SU-DHL-6 (cell line): ENCODE data around the gene TCEAL1.

ENCODE experiments used
- H2AFZ ChIP-seq: fragments of 200-600 bp; sonication (generic); 2 replicates; pipeline ENCODE4 v1.6.1; 2014; ENCODE audit warnings: low read depth, mild to moderate bottlenecking, moderate library complexity, mixed read lengths, antibody characterized with exemption, low read length; ENCODE audit not compliant: severe bottlenecking
- H3F3A ChIP-seq: fragments of 200-600 bp; shearing (Covaris generic); 2 replicates; pipeline ENCODE4 v1.6.0; 2016; ENCODE audit warnings: antibody characterized with exemption, mild to moderate bottlenecking; ENCODE audit not compliant: insufficient read depth
- H3K27ac ChIP-seq: fragments of 200-600 bp; sonication (generic); 2 replicates; pipeline ENCODE4 v1.5.1; 2016; ENCODE audit warnings: low read depth, mild to moderate bottlenecking, low read length, moderate library complexity, mixed read lengths
- H3K27me3 ChIP-seq: fragments of 200-600 bp; sonication (generic), shearing (Covaris generic); 2 replicates; pipeline ENCODE4 v1.6.0; 2014; ENCODE audit warnings: mild to moderate bottlenecking, low read length
- H3K36me3 ChIP-seq: fragments of 200-600 bp; sonication (generic); 2 replicates; pipeline ENCODE4 v1.6.1; 2014; ENCODE audit warnings: mild to moderate bottlenecking, low read length, mixed read lengths
- H3K4me2 ChIP-seq: fragments of 300-600, 200-600 bp; shearing (Covaris generic), sonication (generic); 2 replicates; pipeline ENCODE4 v1.6.0; 2014; ENCODE audit warnings: low read length, low read depth, mild to moderate bottlenecking; ENCODE audit not compliant: poor library complexity, severe bottlenecking
- H3K4me3 ChIP-seq: fragments of 200-600 bp; sonication (generic); 2 replicates; pipeline ENCODE4 v1.5.1; 2014; ENCODE audit warnings: antibody characterized with exemption, low read length, mild to moderate bottlenecking, mixed read lengths; ENCODE audit not compliant: insufficient read depth, poor library complexity, severe bottlenecking
- H3K79me2 ChIP-seq: fragments of 200-600 bp; sonication (generic); 2 replicates; pipeline ENCODE4 v1.6.1; 2014; ENCODE audit warnings: mild to moderate bottlenecking, low read length, moderate library complexity; ENCODE audit not compliant: insufficient read depth
- H3K9ac ChIP-seq: fragments of 200-600 bp; sonication (generic); 2 replicates; pipeline ENCODE4 v1.7.0; 2014; ENCODE audit warnings: mild to moderate bottlenecking, low read length
- H3K9me2 ChIP-seq: fragments of 200-600 bp; sonication (generic); replicated peaks from 2 replicates; pipeline ENCODE4 v1.6.1; 2014; ENCODE audit warnings: low read length; ENCODE audit not compliant: insufficient read depth
- H3K9me3 ChIP-seq: fragments of 200-600 bp; sonication (generic); 2 replicates; pipeline ENCODE4 v1.6.1; 2014; ENCODE audit warnings: low read length, mixed read lengths; ENCODE audit not compliant: insufficient read depth
- H4K20me1 ChIP-seq: fragments of 200-600 bp; sonication (generic); 2 replicates; pipeline ENCODE4 v1.6.1; 2014; ENCODE audit warnings: low read depth, mild to moderate bottlenecking, antibody characterized with exemption, low read length, moderate library complexity, mixed read lengths
- EZH2phosphoT487 ChIP-seq: fragments of 200-600 bp; sonication (generic), shearing (Covaris generic); conservative IDR thresholded peaks from 2 replicates; pipeline ENCODE4 v1.6.1; 2018; ENCODE audit warnings: mild to moderate bottlenecking, antibody characterized with exemption, low read length, moderate library complexity, mixed read lengths
- TF ChIP-seq, protein P1 (sequence below): fragments of 200-600 bp; sonication (generic); IDR thresholded peaks from one replicate; pipeline ENCODE4 v1.5.1; 2017; ENCODE audit warnings: antibody characterized with exemption, mild to moderate bottlenecking, low read length, moderate library complexity; ENCODE audit not compliant: insufficient read depth, poor library complexity, severe bottlenecking

Gene TCEAL1

DNA sequence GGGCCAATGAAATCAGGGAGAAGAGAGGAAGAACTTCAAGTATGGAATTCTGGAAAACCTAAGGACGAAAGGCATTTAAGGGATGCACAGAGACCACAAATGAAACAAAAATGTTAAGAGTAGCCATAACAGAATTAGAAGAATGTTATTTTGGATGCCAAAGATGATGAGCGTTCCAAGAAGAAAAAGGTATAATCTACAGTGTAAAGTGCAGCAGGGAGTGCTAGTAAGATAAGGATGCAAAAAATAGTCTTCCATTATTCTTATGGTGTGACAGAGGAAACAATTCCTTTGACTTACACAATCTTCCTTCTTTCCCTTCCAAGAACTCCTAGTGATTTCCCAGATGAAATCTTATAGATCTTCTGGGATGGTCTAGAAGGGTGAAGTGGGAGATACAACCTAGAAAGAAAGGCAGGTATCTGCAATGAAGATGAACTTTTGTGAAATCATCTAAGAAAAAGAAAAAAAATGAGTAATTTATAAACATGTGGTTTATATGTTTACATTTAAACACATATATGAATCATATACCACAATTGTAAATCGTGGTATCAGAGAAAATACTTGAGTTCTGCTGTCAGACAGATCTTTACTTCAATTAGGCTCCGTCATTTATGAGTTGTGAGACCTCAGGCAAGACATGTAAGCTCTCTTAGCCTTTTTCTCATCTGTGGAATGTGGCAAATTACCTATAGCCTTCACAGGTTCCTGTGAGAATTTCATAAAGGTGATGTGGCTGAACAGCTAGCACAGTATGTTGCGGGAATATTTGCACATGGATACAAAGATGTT is 49.6 kb downstream of the TCEAL1 start:
- Histone ChIP-seq H3K4me2 (no peak overlapping the region), H3K9me2 (no peaks in the 10 kb centered on the region), H3F3A (peaks cover 7% of the 10 kb centered on the region; the same call in 1 of the 2 replicates), H3K9ac (no peak overlapping the region), H3K4me3 (no peak overlapping the region), H3K79me2 (no peaks in the 10 kb centered on the region), H4K20me1 (no peaks in the 10 kb centered on the region), H3K9me3 (no peaks in the 10 kb centered on the region), H3K27ac (no peak overlapping the region), H2AFZ (no peak overlapping the region), H3K27me3 (no peaks in the 10 kb centered on the region), H3K36me3 (peaks cover 4% of the 10 kb centered on the region; the same call in 1 of the 2 replicates)
- TF ChIP-seq, protein P1, sequence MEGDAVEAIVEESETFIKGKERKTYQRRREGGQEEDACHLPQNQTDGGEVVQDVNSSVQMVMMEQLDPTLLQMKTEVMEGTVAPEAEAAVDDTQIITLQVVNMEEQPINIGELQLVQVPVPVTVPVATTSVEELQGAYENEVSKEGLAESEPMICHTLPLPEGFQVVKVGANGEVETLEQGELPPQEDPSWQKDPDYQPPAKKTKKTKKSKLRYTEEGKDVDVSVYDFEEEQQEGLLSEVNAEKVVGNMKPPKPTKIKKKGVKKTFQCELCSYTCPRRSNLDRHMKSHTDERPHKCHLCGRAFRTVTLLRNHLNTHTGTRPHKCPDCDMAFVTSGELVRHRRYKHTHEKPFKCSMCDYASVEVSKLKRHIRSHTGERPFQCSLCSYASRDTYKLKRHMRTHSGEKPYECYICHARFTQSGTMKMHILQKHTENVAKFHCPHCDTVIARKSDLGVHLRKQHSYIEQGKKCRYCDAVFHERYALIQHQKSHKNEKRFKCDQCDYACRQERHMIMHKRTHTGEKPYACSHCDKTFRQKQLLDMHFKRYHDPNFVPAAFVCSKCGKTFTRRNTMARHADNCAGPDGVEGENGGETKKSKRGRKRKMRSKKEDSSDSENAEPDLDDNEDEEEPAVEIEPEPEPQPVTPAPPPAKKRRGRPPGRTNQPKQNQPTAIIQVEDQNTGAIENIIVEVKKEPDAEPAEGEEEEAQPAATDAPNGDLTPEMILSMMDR = no peak
- no peak for TF ChIP-seq EZH2phosphoT487
